Activated T-cell treated with anti-CD3 and anti-CD28 coated beads for 48 hours (primary cell): ENCODE data around the gene DYNAP.

Experiments used
- DNase-seq: peaks from one replicate; pipeline ENCODE4 v3.0.0-alpha.2; 2020; ENCODE audit warnings: low read depth

Gene DYNAP

DNA sequence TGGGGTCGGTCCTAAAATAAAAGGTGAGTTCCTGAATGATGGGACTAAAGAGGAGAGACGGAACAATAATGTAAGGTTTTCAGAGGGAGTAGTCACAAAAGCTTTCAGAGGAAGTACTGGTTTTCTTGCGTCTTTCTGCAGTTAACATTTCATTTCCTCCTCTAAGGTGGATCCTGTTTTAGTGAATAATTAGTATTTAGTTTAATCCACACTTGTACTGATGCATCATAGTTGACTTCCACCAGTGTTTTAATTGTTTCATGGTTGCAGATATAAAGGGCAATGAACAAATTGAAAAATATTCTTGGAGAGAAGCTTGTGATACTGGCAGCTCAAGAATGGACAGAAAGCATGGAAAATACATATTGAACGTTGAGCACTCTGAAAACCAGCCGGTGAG lies at the start of gene DYNAP:
DYNAP (plus strand) TSS at position 301 of the 400 bp plus-strand sequence; CDS start at position 339, 38 bp downstream.
- no peak for DNase-seq

GRCh38 chr18:54551590-54551989 lies 39.5 kb upstream of the DYNAP start:
- no peak for DNase-seq

- no peak for DNase-seq
Measured at GRCh38 chr18:54555286-54555685, 35.8 kb upstream of the DYNAP start.

GRCh38 chr18:54555996-54556395 lies 35.0 kb upstream of the DYNAP start:
- DNase-seq, result no peak

GRCh38 chr18:54557958-54558357 lies 33.1 kb upstream of the DYNAP start:
- DNase-seq, result no peak

- no peak for DNase-seq
Measured at GRCh38 chr18:54558609-54559585, 32.1 kb upstream of the DYNAP start.

GRCh38 chr18:54561706-54562267 lies 29.3 kb upstream of the DYNAP start:
- no peak for DNase-seq

DNA sequence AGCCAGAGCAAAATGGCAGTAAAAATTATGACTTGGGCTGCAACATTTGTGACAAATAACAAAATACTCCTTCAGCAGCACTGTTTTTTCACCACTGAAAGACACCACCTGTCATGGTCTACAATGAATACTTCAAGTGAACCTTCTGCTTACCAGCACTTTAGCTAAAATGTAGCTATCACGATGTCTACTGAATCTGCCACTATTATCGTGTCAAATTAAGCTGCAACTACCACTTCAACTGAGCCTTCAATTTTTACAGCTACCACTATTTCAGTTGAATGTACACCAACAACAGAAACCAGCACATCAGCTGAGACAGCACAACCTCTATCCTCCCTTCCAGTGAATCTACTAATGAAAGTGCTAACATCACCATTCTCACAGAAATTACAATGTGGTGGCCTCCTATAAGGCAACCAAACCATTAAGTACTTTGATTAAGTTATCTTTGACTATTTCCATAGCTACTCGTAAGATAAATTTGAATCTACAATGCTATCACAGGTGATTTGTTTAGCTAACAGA lies 10.8 kb upstream of the DYNAP start:
- no peak for DNase-seq

GRCh38 chr18:54584065-54584464 lies 7.0 kb upstream of the DYNAP start:
- DNase-seq, result no peak

DNA sequence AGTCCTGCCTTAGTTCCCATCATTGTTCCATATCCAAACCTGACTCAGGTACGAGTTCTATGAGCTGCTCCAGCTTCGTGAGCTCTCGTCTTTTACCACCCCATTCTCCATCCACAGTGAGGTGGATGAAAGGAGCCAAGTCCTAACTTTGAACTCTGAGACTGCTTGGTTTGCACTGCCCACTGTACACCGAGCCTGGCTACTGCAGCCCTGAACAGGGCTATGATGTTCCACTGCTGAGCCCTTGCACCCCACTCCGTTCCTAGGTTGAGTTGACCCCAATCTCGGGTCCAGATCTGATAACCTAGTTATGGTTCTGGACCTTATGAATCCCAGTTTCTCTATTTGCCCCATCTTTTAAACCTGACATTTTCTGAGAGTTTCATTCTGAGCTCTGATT lies 5.3 kb upstream of the DYNAP start:
- DNase-seq, result no peak

GRCh38 chr18:54604211-54604610 lies 13.2 kb downstream of the DYNAP start:
- DNase-seq, result no peak

DNA sequence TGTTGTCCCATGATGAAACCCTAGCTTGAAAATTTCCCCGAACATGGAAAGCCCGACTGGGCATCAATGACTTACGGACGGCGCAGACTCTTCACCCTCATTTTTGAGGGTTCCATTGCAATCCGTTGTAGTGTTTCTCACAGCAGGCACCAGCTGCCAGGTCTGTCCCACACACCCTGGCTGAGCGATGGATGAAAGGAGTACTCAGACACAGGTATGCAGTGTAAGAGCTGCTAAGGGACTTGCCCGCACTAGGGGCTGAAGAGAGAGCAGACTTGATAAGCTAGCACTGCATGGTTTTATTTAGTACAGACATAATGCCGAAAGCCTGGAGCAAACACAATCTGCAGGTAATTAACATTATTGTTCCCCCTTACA lies 15.8 kb downstream of the DYNAP start:
- no peak for DNase-seq

- no peak for DNase-seq
Measured at GRCh38 chr18:54607213-54608027, 16.4 kb downstream of the DYNAP start.

GRCh38 chr18:54608028-54608642 lies 17.1 kb downstream of the DYNAP start:
- no peak for DNase-seq

DNA sequence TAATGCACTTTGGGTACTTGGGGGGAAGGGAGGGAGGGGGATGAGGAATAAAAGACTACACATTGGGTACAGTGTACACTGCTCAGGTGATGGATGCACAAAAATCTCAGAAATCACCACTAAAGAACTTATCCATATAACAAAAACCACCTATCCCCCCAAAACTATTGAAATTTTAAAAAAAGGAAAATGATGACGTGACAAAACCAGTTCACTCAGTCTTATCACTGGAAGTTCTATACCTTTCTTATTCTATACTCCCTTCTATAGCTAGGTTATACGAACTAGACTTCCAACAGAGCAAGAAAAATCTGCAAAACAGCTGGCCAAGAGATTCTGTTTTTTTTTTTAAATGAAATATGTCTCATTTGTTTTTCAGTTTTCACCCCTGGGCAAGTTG lies 20.8 kb downstream of the DYNAP start:
- DNase-seq, result no peak

DNA sequence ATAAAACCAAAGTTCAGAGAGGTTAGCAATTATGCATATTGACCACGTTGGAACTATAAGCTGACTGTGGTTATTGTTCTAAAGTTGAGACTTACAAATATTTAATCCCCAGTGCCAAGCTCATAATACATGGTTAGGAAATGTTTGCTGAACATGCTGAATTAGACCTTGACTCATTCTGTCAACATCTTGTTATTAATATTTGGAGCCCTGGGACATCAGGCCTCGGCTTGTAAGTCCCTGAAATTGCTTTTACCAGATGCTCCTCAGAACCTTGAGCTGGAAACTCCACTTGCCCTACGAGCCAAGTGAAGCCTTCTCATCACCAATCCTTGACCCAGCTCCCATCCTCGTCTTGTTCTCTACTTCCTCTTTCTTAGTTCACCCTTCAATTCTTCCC lies 21.2 kb downstream of the DYNAP start:
- DNase-seq, result no peak

- no peak for DNase-seq
Measured at GRCh38 chr18:54613174-54613573, 22.1 kb downstream of the DYNAP start.

DNA sequence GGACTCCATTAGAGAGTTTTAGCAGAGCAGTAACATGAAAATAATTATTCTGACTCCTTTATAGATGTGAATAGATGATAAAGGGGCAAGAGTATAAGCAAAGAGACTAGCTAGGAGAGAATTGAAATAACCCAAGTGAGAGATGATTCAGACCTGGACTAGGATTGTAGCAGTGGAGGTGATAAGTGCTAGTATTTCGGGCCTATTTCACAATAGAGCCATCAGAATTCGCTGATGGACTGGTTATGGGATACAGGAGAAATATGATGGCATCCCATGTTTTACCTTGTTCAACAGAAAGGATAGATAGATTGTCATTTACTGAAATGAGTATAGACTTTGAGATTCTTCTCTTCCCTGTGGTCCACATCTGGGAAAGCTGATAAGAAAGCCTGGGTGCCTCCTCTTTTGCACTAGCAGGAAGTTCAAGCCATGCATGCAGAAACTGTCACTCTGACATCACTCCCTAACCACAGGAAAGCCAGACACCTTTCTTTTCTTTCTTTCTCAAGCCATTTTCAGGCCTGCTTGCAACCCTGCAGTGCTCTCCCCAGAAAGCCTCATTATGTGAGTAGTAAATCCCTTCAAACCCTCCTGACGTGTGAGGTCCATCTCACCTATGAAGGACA lies 25.3 kb downstream of the DYNAP start:
- no peak for DNase-seq

DNA sequence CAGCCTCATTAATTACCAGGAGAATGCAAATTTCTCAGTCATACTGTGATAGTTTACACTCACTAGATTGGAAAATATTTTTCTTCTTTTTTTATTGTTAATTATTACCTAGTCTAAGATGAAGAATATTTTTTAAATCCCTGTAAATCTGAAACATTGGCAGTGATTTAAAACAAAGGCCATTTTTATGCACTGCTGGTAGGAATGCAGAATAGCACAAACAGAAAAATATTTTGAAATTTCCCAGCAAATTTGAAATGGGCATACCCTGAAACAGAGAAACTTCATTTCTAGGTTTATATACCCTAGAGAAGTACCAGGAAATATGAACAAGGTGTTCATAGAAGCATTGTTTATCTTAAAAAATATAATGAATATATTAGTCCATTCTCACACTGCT lies 31.0 kb downstream of the DYNAP start:
- no peak for DNase-seq

- DNase-seq, result no peak
Measured at GRCh38 chr18:54626779-54627178, 35.7 kb downstream of the DYNAP start.

- DNase-seq, result no peak
Measured at GRCh38 chr18:54630963-54631362, 39.9 kb downstream of the DYNAP start.

DNA sequence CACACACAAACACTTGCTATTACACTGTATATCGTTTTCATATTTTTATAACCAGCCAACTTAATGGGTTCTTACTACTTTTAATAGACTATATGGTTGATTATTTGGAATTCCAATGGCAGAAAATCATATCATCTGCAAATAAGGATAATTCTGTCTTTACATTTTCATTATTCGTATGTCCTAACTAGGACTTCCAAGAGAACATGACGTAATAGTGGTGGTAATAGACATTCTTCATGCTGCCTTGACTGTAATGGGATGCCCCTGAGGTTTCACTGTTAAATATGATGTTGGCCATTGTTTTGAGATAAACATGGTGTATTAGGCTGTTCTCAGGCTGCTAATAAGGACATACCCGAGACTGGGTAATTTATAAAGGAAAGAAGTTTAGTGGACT lies 45.2 kb downstream of the DYNAP start:
- no peak for DNase-seq
